Ishikawa (cell line): Measurements from ENCODE around the gene CAPN11.

Source experiments
- CEBPB ChIP-seq: IDR thresholded peaks from 2 replicates; pipeline ENCODE4 v1.6.1; 2012
- CREB1 ChIP-seq: IDR thresholded peaks from 2 replicates; pipeline ENCODE4 v1.6.1; 2012; ENCODE audit warnings: low read depth
- EGR1 ChIP-seq: IDR thresholded peaks from 2 replicates; pipeline ENCODE4 v1.6.1; 2012
- EP300 ChIP-seq: IDR thresholded peaks from 2 replicates; pipeline ENCODE4 v1.6.1; 2012; ENCODE audit warnings: borderline replicate concordance
- FOXM1 ChIP-seq: IDR thresholded peaks from 2 replicates; pipeline ENCODE4 v1.6.1; 2012; ENCODE audit warnings: low read depth, borderline replicate concordance
- NFIC ChIP-seq: IDR thresholded peaks from 2 replicates; pipeline ENCODE4 v1.6.1; 2012
- RAD21 ChIP-seq: IDR thresholded peaks from 2 replicates; pipeline ENCODE4 v1.6.1; 2012; ENCODE audit warnings: low read depth
- TAF1 ChIP-seq: IDR thresholded peaks from 2 replicates; pipeline ENCODE4 v1.6.1; 2012; ENCODE audit warnings: low read depth, mild to moderate bottlenecking
- TCF12 ChIP-seq: IDR thresholded peaks from 2 replicates; pipeline ENCODE4 v1.6.1; 2012; ENCODE audit warnings: low read depth
- TEAD4 ChIP-seq: IDR thresholded peaks from 2 replicates; pipeline ENCODE4 v1.6.1; 2012
- YY1 ChIP-seq: IDR thresholded peaks from 2 replicates; pipeline ENCODE4 v1.6.1; 2012; ENCODE audit warnings: low read depth
- ZBTB7A ChIP-seq: IDR thresholded peaks from 2 replicates; pipeline ENCODE4 v1.6.1; 2012; ENCODE audit warnings: low read depth
- TF ChIP-seq, protein P1 (sequence below): IDR thresholded peaks from 2 replicates; pipeline ENCODE4 v1.6.1; 2012; ENCODE audit warnings: low read depth, mild to moderate bottlenecking
- TF ChIP-seq, protein P2 (sequence below): IDR thresholded peaks from 2 replicates; pipeline ENCODE4 v1.6.1; 2012
- TF ChIP-seq, protein P3 (sequence below): IDR thresholded peaks from 2 replicates; pipeline ENCODE4 v1.6.1; 2012

The CAPN11 gene

DNA sequence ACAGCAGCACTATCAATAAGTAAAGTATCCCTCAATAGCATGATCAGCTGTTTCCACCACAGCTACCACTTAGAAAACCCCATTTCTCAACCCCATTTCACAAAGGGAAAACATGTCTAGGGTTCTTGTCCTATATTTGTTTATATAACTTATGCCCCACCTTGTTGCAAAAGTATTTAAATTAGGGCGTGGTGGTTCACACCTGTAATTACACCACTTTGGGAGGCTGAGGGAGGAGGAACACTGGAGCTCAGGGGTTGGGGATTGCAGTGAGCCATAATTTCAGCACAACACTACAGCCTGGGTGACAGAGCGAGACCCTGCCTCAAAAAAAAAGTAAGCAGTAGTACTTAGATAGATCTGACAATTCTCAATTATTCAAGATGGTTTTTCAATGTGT lies 35.1 kb upstream of the CAPN11 start:
- TF ChIP-seq, protein P1, sequence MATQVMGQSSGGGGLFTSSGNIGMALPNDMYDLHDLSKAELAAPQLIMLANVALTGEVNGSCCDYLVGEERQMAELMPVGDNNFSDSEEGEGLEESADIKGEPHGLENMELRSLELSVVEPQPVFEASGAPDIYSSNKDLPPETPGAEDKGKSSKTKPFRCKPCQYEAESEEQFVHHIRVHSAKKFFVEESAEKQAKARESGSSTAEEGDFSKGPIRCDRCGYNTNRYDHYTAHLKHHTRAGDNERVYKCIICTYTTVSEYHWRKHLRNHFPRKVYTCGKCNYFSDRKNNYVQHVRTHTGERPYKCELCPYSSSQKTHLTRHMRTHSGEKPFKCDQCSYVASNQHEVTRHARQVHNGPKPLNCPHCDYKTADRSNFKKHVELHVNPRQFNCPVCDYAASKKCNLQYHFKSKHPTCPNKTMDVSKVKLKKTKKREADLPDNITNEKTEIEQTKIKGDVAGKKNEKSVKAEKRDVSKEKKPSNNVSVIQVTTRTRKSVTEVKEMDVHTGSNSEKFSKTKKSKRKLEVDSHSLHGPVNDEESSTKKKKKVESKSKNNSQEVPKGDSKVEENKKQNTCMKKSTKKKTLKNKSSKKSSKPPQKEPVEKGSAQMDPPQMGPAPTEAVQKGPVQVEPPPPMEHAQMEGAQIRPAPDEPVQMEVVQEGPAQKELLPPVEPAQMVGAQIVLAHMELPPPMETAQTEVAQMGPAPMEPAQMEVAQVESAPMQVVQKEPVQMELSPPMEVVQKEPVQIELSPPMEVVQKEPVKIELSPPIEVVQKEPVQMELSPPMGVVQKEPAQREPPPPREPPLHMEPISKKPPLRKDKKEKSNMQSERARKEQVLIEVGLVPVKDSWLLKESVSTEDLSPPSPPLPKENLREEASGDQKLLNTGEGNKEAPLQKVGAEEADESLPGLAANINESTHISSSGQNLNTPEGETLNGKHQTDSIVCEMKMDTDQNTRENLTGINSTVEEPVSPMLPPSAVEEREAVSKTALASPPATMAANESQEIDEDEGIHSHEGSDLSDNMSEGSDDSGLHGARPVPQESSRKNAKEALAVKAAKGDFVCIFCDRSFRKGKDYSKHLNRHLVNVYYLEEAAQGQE, result no peak
- TF ChIP-seq RAD21 (no peak), ZBTB7A (no peak), CREB1 (no peak), CEBPB (no peak), EP300 (no peak)
- TF ChIP-seq, protein P2, sequence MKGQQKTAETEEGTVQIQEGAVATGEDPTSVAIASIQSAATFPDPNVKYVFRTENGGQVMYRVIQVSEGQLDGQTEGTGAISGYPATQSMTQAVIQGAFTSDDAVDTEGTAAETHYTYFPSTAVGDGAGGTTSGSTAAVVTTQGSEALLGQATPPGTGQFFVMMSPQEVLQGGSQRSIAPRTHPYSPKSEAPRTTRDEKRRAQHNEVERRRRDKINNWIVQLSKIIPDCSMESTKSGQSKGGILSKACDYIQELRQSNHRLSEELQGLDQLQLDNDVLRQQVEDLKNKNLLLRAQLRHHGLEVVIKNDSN, result no peak

DNA sequence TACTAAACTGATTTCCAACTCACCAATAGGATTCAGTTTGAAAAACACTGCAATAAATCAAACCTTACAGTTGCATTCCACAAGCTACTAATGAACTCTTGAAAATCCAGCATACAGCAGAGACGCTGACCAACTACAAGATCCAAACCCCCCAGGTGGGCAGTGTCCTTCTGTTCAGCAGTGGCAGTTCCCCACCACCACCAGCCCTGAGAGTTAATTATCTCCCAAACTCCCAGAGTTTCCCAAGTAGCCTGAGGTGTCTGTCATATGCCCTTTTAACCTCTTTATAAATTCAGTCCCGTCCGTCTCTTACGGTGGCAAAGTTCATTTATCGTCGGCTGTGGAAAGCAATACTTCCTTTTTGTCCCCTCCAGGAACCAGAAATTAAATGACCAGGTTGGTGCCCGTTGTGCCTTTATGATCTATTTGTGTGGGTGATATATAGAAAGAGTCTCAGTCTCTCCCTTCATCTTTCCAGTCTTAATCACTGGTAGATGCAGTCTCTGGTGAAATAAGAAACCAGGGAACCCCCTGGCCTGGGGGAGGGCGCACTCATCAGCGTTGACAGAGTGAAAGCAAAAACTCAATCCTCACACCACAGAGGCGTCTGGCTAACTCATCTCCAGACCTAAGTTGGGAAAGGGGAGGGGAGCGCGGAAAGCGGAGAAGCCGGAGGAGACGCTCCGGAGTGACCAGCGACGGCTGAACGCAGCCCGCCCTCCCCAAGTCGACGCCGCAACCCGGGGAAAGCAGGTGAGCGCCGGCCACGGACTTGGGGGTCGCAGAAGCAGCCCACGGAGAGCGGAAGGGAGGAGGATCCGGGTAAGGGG lies 32.1 kb upstream of the CAPN11 start:
- no peak for TF ChIP-seq ZBTB7A
- TF ChIP-seq, protein P2, result no peak
- no peak for TF ChIP-seq EP300
- no peak for TF ChIP-seq NFIC
- no peak for TF ChIP-seq TAF1

DNA sequence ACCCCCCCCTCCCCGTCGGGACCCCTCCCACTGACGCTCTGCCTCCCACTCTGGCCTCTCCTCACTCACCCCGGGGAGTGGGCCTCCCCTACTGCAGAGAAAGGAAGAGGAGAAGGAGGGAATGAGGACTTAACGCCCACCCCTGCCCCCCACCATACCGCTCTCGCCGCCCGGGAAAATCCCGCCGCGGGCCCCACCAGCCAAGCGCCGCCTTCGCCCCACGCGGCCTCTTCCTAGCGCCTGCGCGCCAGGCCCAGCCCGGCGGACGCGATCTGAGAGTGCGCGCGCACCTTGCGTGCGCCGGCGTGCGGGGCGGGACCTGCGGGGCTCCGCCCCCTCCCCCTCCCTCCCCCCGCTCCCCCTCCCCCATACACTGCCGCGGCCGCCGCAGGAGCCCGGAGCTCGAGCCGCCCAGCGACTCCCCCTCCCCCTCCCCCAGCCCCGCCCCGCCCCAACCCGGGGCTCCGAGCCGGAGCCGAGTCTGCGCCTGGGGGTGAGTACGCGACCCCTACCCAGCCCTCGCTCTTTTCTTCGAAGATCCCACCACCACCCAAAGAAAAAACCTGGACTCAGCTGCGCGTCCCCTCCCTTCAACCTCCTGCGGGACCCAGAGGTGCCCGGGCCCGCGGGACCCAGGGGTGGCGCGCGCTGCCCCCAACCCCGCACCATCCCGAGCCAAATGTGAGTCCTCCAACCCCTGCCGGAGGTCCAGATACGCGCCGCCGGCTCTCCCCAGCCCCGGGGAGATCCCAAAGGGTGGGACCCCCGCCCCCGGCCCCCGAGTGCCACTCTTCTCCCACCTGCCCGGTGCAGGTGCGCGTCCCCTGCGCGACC lies 31.2 kb upstream of the CAPN11 start, which contains the start of the genes MRPL14 and TMEM63B:
Gene MRPL14, minus strand, starts transcription at position 267 of the 834 bp plus-strand sequence. CDS start 10,841 bp downstream, outside the sequence.
Gene TMEM63B, plus strand, starts transcription at position 369 of the 834 bp plus-strand sequence. CDS start 7,031 bp downstream, outside the sequence.
- TF ChIP-seq, protein P2, result peak; percentile 17; the same call in 1 of the 2 replicates
- TF ChIP-seq, protein P1, result no peak
- TF ChIP-seq RAD21 (no peak), EGR1 (no peak), TAF1 (peak; percentile 53; the same call in 1 of the 2 replicates), TCF12 (0 out of 2 replicates have a peak, but pooled peaks have one; percentile 11), NFIC (no peak), EP300 (no peak), ZBTB7A (no peak; the same call in 1 of the 2 replicates), CREB1 (no peak), TEAD4 (no peak), CEBPB (no peak), YY1 (no peak), FOXM1 (no peak)
- TF ChIP-seq, protein P3, sequence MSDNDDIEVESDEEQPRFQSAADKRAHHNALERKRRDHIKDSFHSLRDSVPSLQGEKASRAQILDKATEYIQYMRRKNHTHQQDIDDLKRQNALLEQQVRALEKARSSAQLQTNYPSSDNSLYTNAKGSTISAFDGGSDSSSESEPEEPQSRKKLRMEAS, result peak; percentile 68

DNA sequence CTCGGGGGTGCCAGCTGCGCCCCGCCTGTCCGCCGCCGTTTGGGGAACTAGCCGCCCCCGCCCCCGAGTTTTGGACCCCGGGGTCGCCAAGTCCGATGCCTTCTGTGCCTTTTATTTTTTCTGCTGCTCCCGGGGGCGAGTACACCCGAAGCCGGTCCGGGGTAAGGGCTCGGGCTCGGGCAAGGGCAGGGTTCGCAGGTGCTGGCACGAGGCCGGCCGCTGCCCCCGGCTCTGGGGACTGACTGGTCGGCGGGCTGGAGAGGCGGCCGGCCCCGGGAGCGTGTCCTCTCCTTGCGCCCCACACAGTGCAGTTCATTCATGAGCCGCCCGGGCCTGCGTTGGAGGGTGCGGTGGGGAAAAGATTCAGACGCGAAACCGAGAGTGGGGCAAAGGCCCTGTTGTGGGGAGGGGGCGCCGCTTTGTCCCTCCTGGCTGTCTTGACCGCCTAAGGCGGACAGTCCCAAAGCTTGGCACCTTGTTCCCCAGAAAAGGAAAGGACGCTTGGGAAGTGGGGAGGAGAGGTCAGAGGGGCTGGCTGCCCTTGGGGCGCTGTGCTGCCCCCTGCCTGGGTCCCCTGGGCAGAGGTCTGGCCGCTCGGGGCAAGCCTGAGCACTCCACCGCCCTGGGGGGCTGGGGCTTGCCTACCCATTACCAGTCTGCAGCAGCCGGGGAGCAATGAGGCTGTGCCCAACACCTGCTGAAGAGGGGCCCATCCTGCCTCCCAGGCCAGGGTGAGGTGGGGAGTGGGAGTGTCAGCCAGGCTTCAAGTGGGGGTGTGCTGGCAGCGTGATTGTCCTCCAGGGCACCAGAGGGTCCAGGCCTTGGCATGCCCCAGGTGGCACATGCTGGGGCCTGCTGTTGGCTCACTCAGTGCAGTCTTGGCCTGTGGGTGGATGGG lies 30.4 kb upstream of the CAPN11 start:
- peak; percentile 98 for TF ChIP-seq ZBTB7A
- TF ChIP-seq, protein P3, result no peak
